ENCODE data around the gene XPO6.
"Not testable (repeated sequence)": the region's sequence is repeated elsewhere in the genome, so short reads cannot be mapped to it uniquely, and the experiment has no call there.

Gene XPO6

DNA sequence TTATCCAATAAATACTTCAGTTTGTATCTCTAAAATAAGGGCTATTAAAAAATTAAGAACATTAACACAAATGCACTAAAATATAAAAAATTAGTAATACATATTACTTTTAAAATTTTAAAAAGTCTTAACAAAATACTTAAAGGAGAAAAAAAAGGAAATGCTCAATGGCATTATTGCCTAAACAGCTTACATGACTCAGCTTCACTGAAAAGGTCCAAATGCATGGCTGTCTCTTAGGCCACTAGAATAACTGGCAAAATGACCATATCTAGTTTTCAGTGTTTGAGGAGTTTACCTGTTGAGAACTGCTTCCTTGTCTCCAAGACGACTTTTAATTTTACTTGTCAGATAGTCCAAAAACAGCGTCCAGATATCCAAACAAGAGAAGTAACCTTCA lies 66.0 kb downstream of the XPO6 start:
- DNase-seq: no peak

GRCh38 chr16:28140788-28141618 lies 70.8 kb downstream of the XPO6 start:
- no peak for DNase-seq

GRCh38 chr16:28139530-28139929 lies 72.2 kb downstream of the XPO6 start:
- DNase-seq: no peak

GRCh38 chr16:28136751-28137434 lies 74.9 kb downstream of the XPO6 start:
- DNase-seq: no peak

GRCh38 chr16:28133666-28134065 lies 78.1 kb downstream of the XPO6 start:
- DNase-seq: no peak

DNA sequence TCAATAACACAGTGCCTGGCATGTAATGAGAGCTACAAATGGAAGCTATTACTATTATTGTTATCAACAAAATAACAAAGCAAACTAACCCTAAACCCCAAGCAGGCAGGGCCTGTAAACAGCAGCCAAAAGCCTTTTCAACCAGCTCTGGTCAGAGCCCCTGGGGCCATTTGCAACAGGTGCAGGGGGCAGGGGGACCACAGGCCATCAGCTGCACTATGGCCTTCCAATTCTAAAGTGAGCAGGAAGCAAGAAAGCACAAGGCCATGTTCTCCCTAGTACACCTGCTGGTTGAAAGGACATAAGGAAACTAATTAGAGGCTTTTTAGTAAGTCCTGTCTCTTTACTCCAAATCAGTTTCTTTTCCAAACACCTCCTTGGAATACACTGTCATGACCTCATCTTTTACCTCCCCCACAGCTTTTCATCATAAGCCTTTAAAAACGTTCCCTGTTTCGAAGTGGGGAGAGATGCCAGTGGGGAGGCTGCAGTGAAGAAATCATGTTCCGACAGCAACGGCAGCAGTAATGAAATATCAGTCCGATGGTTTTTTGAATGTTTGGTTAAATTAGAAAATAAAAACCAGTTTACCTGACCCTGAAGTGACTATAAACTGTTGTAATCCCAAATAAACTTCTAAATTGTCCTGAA lies 79.9 kb downstream of the XPO6 start:
- no peak for DNase-seq

GRCh38 chr16:28131181-28131580 lies 80.6 kb downstream of the XPO6 start:
- no peak for DNase-seq

- no peak for DNase-seq
Observed at GRCh38 chr16:28130099-28131088, 81.4 kb downstream of the XPO6 start.

DNA sequence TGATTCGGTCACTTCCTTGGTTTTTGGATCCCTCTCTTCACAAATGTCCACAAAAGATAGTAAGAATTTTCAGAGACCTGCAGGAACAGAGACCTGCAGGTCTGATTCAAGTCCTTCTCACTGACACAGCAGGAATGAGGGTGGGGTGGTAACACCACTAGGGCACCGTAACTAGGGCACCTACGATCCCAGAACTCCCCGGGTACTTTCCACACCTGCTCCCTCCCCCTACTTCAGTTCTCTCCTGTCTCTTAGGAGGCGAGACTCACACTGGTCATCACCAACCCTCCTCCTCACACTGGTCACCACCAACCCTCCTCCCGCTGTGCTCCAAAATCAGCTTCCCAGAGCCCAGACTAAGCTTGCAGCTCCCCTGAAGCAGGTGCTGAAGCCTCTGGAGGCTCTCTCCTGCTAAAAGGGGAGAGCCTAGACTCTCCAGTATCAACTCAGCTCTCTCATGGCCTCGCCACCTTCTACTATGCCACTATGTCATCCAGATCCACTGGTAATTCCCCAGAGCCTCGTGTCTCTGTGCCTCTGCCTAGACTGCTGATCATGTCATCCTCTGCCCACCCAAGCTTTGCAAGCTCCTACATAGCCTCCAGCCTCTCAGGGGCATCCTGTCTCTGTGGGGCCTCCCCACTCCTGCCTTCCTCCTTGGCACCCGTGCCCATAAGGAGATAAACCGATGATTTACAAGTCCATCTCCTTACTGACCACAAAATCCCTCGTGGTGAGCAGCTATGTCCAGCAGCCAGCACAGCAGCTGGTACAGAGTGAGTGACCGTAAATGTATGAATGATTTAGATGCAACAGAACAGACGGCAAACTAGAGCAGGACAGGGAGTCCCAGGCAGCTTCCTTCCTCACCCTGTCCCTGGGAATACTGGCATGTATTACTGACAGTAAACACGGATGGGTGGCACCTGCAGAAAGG lies 84.8 kb downstream of the XPO6 start:
- no peak for DNase-seq

DNA sequence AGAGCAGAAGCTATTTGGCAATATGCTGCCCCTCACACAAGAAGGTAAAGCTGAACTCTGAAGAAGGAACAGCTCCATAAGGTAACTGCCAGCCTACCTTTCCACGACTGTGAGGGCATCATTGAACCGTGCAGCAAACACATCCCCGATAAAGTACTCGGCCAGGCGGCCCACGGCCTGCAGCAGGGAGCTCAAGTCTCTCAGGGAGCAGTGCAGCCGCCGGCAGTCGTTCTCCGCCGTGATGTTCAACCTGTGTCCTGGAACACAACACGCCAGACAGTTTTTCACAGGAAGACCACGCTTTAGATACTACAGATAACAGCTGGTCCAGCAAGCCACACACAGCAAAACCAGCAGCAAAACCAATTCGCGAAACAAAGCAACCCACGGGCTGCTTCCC lies 86.2 kb downstream of the XPO6 start:
- DNase-seq: no peak

- DNase-seq: no peak
Observed at GRCh38 chr16:28121527-28121926, 90.2 kb downstream of the XPO6 start.

- no peak for DNase-seq
Observed at GRCh38 chr16:28120754-28121153, 91.0 kb downstream of the XPO6 start.

DNA sequence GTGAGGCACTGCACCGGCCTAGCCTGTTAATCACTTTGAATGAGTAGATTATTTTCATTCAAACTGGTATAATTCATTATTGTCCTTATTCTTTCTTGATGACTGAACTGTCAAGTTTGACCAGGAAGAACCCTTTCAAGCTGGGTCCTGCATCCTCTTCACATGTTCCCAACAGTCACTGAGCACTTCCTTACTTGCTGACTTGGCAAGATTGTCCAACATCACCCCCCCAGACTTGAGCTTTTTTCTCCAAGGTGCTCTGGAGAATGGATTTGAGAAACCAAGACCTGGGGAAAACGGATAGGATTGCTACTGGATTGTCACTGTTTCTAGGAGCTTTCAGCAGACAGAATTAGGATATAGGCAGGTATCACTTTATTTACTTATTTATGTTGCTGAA lies 93.1 kb downstream of the XPO6 start:
- no peak for DNase-seq

DNA sequence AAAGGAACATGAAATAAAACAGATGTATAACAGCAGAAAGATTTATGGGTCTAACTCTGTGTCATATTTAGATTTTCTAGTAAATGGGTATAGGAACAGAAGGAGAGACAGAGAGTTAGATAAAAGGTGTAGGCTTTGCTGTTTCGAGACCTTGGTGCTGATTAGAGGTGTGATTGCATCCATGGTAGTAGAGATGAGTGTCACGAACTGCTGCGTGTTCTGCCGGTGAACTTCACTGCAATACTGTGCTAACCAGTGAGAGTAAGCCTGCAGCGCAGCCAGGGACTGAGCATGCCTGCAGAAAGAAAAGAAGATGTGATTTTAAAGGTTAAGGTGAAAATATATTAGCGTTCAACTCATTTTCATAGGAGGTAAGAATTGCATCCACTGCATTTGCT lies 94.6 kb downstream of the XPO6 start:
- DNase-seq: no peak

DNA sequence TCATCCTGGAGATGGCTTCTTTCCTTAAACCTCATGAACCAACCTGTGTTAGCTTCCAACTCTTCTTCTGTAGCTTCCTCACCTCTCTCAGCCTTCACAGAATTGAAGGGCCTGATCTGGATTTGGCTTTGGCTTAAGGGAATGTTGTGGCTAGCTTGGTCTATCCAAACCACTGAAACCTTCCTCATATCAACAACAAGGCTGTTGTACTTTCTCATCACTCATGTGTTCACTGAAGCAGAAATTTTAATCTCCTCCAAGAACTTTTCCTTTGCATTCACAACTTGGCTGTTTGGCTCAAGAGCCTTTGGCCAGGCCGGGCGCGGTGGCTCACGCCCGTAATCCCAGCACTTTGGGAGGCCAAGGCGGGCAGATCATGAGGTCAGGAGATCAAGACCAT lies 95.9 kb downstream of the XPO6 start:
- not testable (repeated sequence) for DNase-seq

GRCh38 chr16:28112908-28113307 lies 98.9 kb downstream of the XPO6 start:
- no peak for DNase-seq

- DNase-seq: no peak
Observed at GRCh38 chr16:28110977-28111376, 100.8 kb downstream of the XPO6 start.

- DNase-seq: no peak
Observed at GRCh38 chr16:28110479-28110878, 101.3 kb downstream of the XPO6 start.

GRCh38 chr16:28110074-28110473 lies 101.7 kb downstream of the XPO6 start:
- DNase-seq: no peak

DNA sequence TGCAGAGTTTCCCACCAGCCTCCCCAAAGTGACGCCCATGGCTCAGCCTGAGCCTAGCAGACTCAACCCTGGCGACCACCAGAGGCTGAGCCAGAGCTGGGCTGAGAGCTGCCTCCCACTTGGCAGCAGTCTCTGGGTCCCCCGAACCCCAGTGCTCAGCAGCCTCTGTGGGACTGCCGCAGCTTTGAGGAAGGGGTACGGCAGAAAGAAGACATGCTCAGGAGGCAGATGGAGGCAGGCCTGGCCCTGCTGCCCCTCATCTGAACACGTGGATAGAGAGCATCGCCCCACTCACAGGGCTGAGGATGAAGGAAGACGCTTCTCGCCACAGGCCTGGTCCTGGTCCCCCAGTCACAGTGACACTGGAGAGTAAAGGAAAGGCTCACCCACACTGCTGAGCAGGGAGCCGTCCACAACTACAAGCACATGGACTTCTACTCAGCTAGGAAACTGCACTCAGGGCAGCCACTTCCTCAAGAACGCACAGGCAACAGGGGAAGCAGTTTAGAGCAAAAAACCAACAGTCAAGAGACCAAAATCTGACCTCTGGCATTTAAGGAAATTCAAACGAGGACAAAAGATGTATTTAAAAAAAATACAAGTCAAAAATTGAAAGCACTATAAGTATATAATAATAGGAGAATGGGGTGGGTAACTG lies 103.0 kb downstream of the XPO6 start:
- no peak for DNase-seq

DNA sequence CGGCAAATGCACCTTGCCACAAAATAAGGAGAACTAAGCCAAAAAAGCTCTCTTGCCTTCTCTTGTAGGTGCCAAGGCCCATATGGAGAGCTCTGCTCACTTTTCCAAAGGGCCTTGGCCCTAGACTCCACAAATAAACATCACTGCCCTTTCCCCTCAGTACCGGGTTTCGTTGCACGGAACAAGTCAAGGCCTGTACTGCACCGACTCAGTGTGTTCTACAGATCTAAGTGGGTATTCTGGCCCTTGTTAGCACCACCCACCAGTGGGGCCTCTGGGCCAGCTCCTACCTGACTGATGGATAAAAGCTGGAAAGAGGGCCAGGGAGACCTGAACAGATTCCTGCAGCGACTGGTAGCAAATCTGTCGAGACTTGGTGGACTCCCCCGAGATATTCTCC lies 104.5 kb downstream of the XPO6 start:
- DNase-seq: peak; percentile 91

Measured in DMS79 treated with DMSO at 0.1 percent for 48 hours (cell line).